ENCODE data around the gene COQ8A.

Gene COQ8A

GRCh38 chr1:226940029-226940805 lies at the start of gene COQ8A:
COQ8A (plus strand) TSS chr1:226940294; CDS start chr1:226961386, 21,092 bp downstream.
- DNase-seq = peak; percentile 99

- no peak for DNase-seq
These were observed 49.6 kb upstream of the COQ8A start for GRCh38 chr1:226890331-226891108.

- DNase-seq = no peak
These were observed 48.7 kb upstream of the COQ8A start for GRCh38 chr1:226891346-226891745.

- no peak for DNase-seq
These were observed 48.1 kb upstream of the COQ8A start for GRCh38 chr1:226891846-226892523.

GRCh38 chr1:226892524-226892875 lies 47.6 kb upstream of the COQ8A start:
- no peak for DNase-seq

GRCh38 chr1:226893936-226894335 lies 46.2 kb upstream of the COQ8A start:
- no peak for DNase-seq

- no peak for DNase-seq
These were observed 45.3 kb upstream of the COQ8A start for GRCh38 chr1:226894826-226895225.

GRCh38 chr1:226895644-226896043 lies 44.5 kb upstream of the COQ8A start:
- DNase-seq = no peak

- DNase-seq = no peak
These were observed 41.8 kb upstream of the COQ8A start for GRCh38 chr1:226898246-226898645.

GRCh38 chr1:226901421-226901820 lies 38.7 kb upstream of the COQ8A start:
- no peak for DNase-seq

- no peak for DNase-seq
These were observed 37.5 kb upstream of the COQ8A start for GRCh38 chr1:226902601-226903000.

- DNase-seq = no peak
These were observed 36.0 kb upstream of the COQ8A start for GRCh38 chr1:226903819-226904716.

- no peak for DNase-seq
These were observed 35.3 kb upstream of the COQ8A start for GRCh38 chr1:226904772-226905171.

GRCh38 chr1:226908419-226908818 lies 31.7 kb upstream of the COQ8A start:
- DNase-seq = no peak

- DNase-seq = no peak
These were observed 31.2 kb upstream of the COQ8A start for GRCh38 chr1:226908913-226909312.

GRCh38 chr1:226912587-226913176 lies 27.4 kb upstream of the COQ8A start:
- peak; percentile 51 for DNase-seq

- DNase-seq = no peak
These were observed 24.5 kb upstream of the COQ8A start for GRCh38 chr1:226915672-226915995.

GRCh38 chr1:226916497-226916896 lies 23.6 kb upstream of the COQ8A start:
- no peak for DNase-seq

GRCh38 chr1:226919587-226919986 lies 20.5 kb upstream of the COQ8A start:
- DNase-seq = no peak

- no peak for DNase-seq
These were observed 20.1 kb upstream of the COQ8A start for GRCh38 chr1:226919995-226920394.

GRCh38 chr1:226920446-226920894 lies 19.6 kb upstream of the COQ8A start:
- no peak for DNase-seq

GRCh38 chr1:226921504-226921903 lies 18.6 kb upstream of the COQ8A start:
- DNase-seq = no peak

Data from stimulated activated CD4-positive, alpha-beta T cell treated with anti-CD3 and anti-CD28 coated beads, Interleukin-4, amount 100 ng/mL, for 1 hour (primary cell).